HCT116 (cell line): Measurements from ENCODE around the gene GRIN3A.

Experiments used
- CTCF ChIP-seq, 3 experiments: fragments of 200-600 bp in 1 of 3; sonication (generic) in 1 of 3; IDR thresholded peaks in 2 of 3; conservative IDR thresholded peaks in 1 of 3; 2 replicates each; pipeline ENCODE4 v1.5.1; 2012 to 2017; ENCODE audit warnings: low read depth in 2 of 3, low read length in 2 of 3, antibody characterized with exemption in 1 of 3, borderline replicate concordance in 1 of 3, control low read depth in 1 of 3, mild to moderate bottlenecking in 1 of 3, mixed read lengths in 1 of 3, mixed run types in 1 of 3, moderate library complexity in 1 of 3; ENCODE audit not compliant: insufficient read depth in 1 of 3
- EZH2 ChIP-seq: fragments of 200-600 bp; sonication (generic); IDR thresholded peaks from 2 replicates; pipeline ENCODE4 v1.6.1; 2017; ENCODE audit warnings: antibody characterized with exemption, mixed run types
- JUND ChIP-seq: IDR thresholded peaks from 2 replicates; pipeline ENCODE4 v1.6.1; 2012
- POLR2A ChIP-seq: IDR thresholded peaks from 2 replicates; pipeline ENCODE4 v1.7.0; 2011; ENCODE audit warnings: borderline replicate concordance; ENCODE audit not compliant: insufficient read depth, insufficient read length; ENCODE audit errors: extremely low read depth
- POLR2AphosphoS5 ChIP-seq: IDR thresholded peaks from 2 replicates; pipeline ENCODE4 v1.6.1; 2011; ENCODE audit warnings: mild to moderate bottlenecking, low read depth, low read length, moderate library complexity
- SIN3A ChIP-seq: IDR thresholded peaks from 2 replicates; pipeline ENCODE4 v1.6.1; 2012; ENCODE audit warnings: low read depth

GRCh38 chr9:101605547-101605946, 132.9 kb downstream of the GRIN3A start:
- TF ChIP-seq CTCF (IDR thresholded peaks at IDR 0.05 in 2 of 3, conservative IDR thresholded peaks at IDR 0.05 in 1 of 3; ENCODE audit: borderline replicate concordance in 1 of 3, insufficient read depth in 1 of 3, low read depth in 2 of 3, low read length in 2 of 3), result no peak
- no peak for TF ChIP-seq POLR2AphosphoS5
- TF ChIP-seq SIN3A, result no peak
- no peak for TF ChIP-seq POLR2A
- TF ChIP-seq EZH2, result no peak
- TF ChIP-seq JUND, result no peak
